KG1 (cell line): Measurements from ENCODE around the gene PRR5.
"Not testable (repeated sequence)": the region's sequence is repeated elsewhere in the genome, so short reads cannot be mapped to it uniquely, and the experiment has no call there.

Source experiments
- DNase-seq: peaks from one replicate; lab custom pipeline; 2025; lab: John Stamatoyannopoulos, UW

PRR5 gene

DNA sequence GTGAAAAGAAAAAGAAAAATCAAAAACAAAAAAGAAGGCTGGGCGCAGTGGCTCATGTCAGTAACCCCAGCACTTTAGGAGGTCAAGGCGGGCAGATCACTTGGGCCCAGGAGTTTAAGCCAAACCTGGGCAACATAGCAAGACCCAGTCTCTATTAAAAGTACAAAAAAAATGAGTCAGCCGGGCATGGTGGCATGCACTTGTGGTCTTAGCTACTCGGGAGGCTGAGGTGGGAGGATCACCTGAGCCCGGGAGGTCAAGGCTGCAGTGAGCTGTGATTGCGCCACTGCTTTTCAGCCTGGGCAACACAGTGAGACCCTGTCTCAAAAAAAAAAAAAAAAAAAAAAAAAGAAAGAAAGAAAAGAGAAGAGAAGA, 26.0 kb upstream of the PRR5 start:
- DNase-seq, result not testable (repeated sequence)

GRCh38 chr22:44676441-44677352, 25.3 kb upstream of the PRR5 start:
- DNase-seq, result no peak

- DNase-seq, result no peak
These were observed 24.6 kb upstream of the PRR5 start for GRCh38 chr22:44677353-44677840.

DNA sequence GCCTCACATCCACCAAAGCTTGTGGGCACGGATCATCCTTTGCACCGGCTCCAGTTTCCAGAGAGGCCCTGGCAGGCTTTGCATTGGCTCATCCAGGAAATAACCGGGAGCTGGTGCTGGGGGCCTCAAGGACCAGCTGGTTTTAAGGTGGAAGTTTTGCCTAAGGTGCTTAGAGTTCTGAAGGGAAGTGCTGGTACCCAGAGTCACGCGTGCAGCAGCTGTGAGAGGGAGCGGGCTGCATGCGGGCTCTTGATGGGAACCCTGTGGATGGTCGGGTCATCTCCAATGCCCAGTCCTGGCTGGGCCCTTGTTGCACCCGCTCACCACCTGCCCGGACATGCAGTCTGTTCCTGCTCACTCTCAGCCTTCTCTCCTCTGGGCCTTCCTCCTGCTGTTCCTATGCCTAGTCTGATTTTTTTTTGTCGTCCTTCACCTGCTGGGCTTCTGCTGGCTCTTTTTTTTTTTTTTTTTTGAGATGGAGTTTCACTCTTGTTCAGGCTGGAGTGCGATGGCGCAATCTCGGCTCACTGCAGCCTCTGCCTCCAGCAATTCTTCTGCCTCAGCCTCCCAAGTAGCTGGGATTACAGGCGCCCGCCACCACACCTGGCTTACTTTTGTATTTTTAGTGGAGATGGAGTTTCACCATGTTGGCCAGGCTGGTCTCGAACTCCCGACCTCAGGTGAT, 24.0 kb upstream of the PRR5 start:
- DNase-seq, result no peak

- DNase-seq, result no peak
These were observed 23.3 kb upstream of the PRR5 start for GRCh38 chr22:44678556-44679305.

DNA sequence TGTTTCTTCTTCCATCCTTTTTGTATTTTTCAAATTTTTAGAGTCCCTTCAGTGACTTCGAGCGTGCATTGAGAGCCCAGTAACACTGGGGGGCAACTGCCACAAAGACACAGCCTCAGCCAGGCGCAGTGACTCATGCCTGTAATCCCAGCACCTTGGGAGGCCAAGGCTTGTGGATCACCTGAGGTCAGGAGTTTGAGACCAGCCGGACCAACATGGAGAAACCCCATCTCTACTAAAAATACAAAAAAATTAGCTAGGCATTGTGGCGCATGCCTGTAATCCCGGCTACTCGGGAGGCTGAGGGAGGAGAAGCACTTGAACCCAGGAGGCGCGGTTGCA, 22.7 kb upstream of the PRR5 start:
- DNase-seq, result not testable (repeated sequence)

- DNase-seq, result no peak
These were observed 21.9 kb upstream of the PRR5 start for GRCh38 chr22:44680058-44680457.

DNA sequence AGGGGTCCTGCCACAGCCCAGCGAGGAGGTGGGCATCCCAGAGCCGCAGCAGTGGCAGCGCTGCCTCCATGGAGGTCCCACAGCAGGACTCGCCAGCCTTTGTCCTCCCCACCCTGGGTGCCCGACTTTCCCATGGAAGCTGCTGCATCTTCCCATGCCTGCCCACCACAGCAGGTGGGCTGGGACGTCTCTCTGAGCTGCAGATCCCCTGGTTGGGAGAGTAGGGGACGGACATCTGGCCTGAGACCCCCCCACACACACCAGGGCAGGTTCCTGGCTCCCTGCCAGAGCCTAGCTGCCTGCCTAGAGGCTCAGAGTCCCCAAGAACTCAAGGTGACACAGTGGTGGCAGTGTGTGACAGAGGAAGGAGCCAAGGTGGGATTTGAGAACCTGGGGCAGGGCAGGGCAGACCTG, 21.5 kb upstream of the PRR5 start:
- no peak for DNase-seq

GRCh38 chr22:44682556-44683168, 19.3 kb upstream of the PRR5 start:
- no peak for DNase-seq

GRCh38 chr22:44683237-44683636, 18.8 kb upstream of the PRR5 start:
- DNase-seq, result no peak

GRCh38 chr22:44683881-44684280, 18.1 kb upstream of the PRR5 start:
- no peak for DNase-seq

- DNase-seq, result peak; percentile 66
These were observed 17.3 kb upstream of the PRR5 start for GRCh38 chr22:44684506-44685383.

- no peak for DNase-seq
These were observed 16.5 kb upstream of the PRR5 start for GRCh38 chr22:44685384-44686056.

GRCh38 chr22:44686873-44687600, 15.0 kb upstream of the PRR5 start:
- DNase-seq, result no peak

DNA sequence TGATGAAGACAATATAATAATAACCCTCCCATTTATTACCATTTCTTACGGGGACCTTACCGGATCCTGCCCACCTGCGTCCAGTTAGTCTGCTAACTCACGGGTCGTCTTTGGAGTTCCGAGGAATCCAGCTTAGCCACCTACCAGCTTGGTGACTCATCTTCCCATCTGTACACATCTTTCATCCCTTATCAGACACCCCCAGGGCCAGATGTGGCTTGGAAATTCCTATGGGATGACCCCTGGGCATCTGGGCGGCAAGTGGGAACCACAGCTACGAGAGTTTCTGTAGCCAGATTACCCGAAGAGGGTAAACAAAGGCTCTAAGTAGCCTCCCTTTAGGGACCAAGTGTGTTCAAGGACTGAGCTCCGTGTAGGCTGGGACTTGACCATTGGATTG, 12.8 kb upstream of the PRR5 start:
- DNase-seq, result no peak

GRCh38 chr22:44689915-44690524, 12.0 kb upstream of the PRR5 start:
- DNase-seq, result no peak

- no peak for DNase-seq
These were observed 10.0 kb upstream of the PRR5 start for GRCh38 chr22:44691796-44692661.

DNA sequence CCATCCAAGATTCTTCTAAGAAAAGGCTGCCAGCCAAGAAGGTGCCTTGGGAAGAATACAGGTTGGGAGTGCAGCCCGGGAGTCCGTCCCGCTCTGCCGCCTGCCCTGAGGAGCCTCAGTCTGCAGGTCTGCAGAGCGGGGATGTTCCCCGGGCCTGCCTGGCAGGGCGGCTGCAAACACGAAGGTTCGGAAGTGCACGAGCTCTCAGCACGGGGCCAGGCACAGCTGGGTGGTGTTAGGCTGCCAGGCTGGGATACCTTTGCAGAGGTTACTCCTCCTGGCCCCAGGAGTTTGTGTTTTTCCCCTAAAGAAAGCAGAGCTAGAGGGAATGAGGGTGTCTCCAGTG, 9.4 kb upstream of the PRR5 start:
- DNase-seq, result no peak

DNA sequence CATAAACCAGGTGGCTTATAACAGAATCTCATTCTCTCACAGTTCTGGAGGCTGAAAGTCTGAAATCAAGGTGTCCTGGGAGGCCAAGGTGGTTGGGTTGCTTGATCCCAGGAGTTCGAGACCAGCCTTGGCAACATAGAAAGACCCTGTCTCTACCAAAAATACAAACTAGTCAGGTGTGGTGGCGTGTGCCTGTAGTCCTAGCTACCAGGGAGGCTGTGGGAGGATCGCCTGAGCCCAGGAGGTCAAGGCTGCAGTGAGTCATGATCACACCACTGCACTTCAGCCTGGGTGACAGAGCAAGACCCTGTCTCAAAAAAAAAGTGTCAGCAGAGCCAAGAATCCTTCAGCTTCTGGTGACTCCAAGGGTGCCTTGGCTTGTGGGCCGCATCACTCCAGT, 8.9 kb upstream of the PRR5 start:
- DNase-seq, result no peak
